Kidney (tissue), 14 donors: ENCODE results near the gene DPP6. TPM values are rescaled to one million over a fixed set of nuclear protein-coding genes. Genes with fewer than 3 reads are reported as not detected.
A peak's percentile ranks its signal among the peaks of the same experiment; 100 is the strongest.

Experiments
- DNase-seq, 5 donors: peaks; one replicate each; pipeline ENCODE4 v3.0.0-alpha.2; 2013 to 2020
- FAIRE-seq: peaks from 2 replicates; lab custom pipeline; 2012; peaks lifted over from hg19 to GRCh38; lab: Jason Lieb, UNC
- H3K27ac ChIP-seq, 2 donors: one replicate each; pipeline ENCODE4 v1.7.0; 2013; ENCODE audit warnings: low read depth in 2 of 2, low read length in 2 of 2, inconsistent platforms in 1 of 2
- H3K27me3 ChIP-seq: one replicate; pipeline ENCODE4 v1.7.1; 2013; ENCODE audit warnings: low read length, inconsistent platforms; ENCODE audit not compliant: control insufficient read depth, insufficient read depth
- H3K36me3 ChIP-seq, 3 donors: one replicate each; pipeline versions ENCODE4 v1.7.0 to v1.7.1; 2013; ENCODE audit warnings: low read length in 3 of 3, control low read depth in 1 of 3, inconsistent platforms in 1 of 3; ENCODE audit not compliant: insufficient read depth in 3 of 3, control insufficient read depth in 2 of 3
- H3K4me1 ChIP-seq, 3 donors: one replicate each; pipeline versions ENCODE4 v1.7.0 to v1.7.1; 2013; ENCODE audit warnings: low read length in 3 of 3, inconsistent platforms in 1 of 3, low read depth in 1 of 3; ENCODE audit not compliant: control insufficient read depth in 2 of 3, insufficient read depth in 2 of 3
- H3K4me3 ChIP-seq, 3 donors: one replicate each; pipeline versions ENCODE4 v1.7.0 to v1.8.1; 2013; ENCODE audit warnings: low read length in 3 of 3, control low read depth in 1 of 3, inconsistent platforms in 1 of 3
- H3K9ac ChIP-seq, 3 donors: one replicate each; pipeline versions ENCODE4 v1.7.0 to v1.7.1; 2013; ENCODE audit warnings: low read length in 3 of 3, control low read depth in 1 of 3, inconsistent platforms in 1 of 3
- H3K9me3 ChIP-seq, 3 donors: one replicate each; pipeline versions ENCODE4 v1.7.0 to v1.7.1; 2013; ENCODE audit warnings: low read length in 3 of 3, control low read depth in 1 of 3, inconsistent platforms in 1 of 3; ENCODE audit not compliant: control insufficient read depth in 2 of 3, insufficient read depth in 1 of 3
- intact Hi-C: fragments of 100-400 bp; cut with DNase I; formaldehyde crosslinking; loops from one replicate; pipeline ENCODE4 v1.11.1; 2022
- polyA plus RNA-seq: library from polyadenylated mRNA; stranded (reverse); fragments of 350-450 nt; fragmentation: Illumina TruSeq; extraction: RNeasy Lipid Tissue Mini Kit (QIAGEN cat#74804); gene quantifications from one replicate; pipeline ENCODE4 v1.2.3, GENCODE V29; 2014; ENCODE audit warnings: low read depth, low replicate concordance; ENCODE audit not compliant: insufficient read depth
- total RNA-seq: library from RNA; stranded (reverse); fragmentation: NEBNext Ultra II Directional; extraction: Animal tissue kit (Norgen Biotek cat#: 25700); gene quantifications from one replicate; pipeline ENCODE4 v1.2.1, GENCODE V29; 2021
- TF ChIP-seq, protein P1 (sequence below): IDR thresholded peaks from 3 replicates; pipeline ENCODE4 v1.5.1; 2012; ENCODE audit warnings: mild to moderate bottlenecking, moderate library complexity, borderline replicate concordance; ENCODE audit not compliant: insufficient read depth; ENCODE audit errors: extremely low read depth
- donor health status: control.
- donor health status: control.
- donor health status: control.
- donor health status: control.
- donor health status: control.
- donor health status: DM: yes; HTN: yes; CAD: no.
- donor health status: Normal renal cell carcinoma (clear cell type).

DPP6 gene
- total and polyA plus RNA-seq, 2 donors from 2014 or later, result 1.8 to 6.9 TPM

- Histone ChIP-seq H3K4me3 (no peak overlapping the region), H3K4me1 (no peaks in the 10 kb centered on the region), H3K9me3 (peaks cover 0 to 2% (median 0%) of the 10 kb centered on the region in 3 donors), H3K9ac (no peak overlapping the region), H3K36me3 (no peaks in the 10 kb centered on the region), H3K27ac (no peak overlapping the region), H3K27me3 (no peaks in the 10 kb centered on the region)
- TF ChIP-seq, protein P1, sequence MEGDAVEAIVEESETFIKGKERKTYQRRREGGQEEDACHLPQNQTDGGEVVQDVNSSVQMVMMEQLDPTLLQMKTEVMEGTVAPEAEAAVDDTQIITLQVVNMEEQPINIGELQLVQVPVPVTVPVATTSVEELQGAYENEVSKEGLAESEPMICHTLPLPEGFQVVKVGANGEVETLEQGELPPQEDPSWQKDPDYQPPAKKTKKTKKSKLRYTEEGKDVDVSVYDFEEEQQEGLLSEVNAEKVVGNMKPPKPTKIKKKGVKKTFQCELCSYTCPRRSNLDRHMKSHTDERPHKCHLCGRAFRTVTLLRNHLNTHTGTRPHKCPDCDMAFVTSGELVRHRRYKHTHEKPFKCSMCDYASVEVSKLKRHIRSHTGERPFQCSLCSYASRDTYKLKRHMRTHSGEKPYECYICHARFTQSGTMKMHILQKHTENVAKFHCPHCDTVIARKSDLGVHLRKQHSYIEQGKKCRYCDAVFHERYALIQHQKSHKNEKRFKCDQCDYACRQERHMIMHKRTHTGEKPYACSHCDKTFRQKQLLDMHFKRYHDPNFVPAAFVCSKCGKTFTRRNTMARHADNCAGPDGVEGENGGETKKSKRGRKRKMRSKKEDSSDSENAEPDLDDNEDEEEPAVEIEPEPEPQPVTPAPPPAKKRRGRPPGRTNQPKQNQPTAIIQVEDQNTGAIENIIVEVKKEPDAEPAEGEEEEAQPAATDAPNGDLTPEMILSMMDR, result no peak
- no peak for FAIRE-seq
- intact Hi-C loops, result no loop called here
- no peak for DNase-seq
Observed at GRCh38 chr7:154693661-154694060, 641.5 kb downstream of the DPP6 start.

- intact Hi-C loops, result no loop called here
- no peaks in the 10 kb centered on the region for H3K27me3 ChIP-seq
- FAIRE-seq, result no peak
- H3K36me3 ChIP-seq, result no peaks in the 10 kb centered on the region
- no peak overlapping the region for H3K27ac ChIP-seq
- H3K9ac ChIP-seq, result no peak overlapping the region
- no peaks in the 10 kb centered on the region for H3K4me1 ChIP-seq
- TF ChIP-seq, protein P1, result no peak
- peaks cover 0 to 2% (median 0%) of the 10 kb centered on the region in 3 donors for H3K9me3 ChIP-seq
- DNase-seq, result no peak
- no peak overlapping the region for H3K4me3 ChIP-seq
Observed at GRCh38 chr7:154695836-154696235, 643.6 kb downstream of the DPP6 start.

GRCh38 chr7:154696556-154696955, 644.4 kb downstream of the DPP6 start:
- H3K27me3 ChIP-seq, result no peaks in the 10 kb centered on the region
- H3K4me3 ChIP-seq, result no peak overlapping the region
- H3K27ac ChIP-seq, result no peak overlapping the region
- intact Hi-C loops, result no loop called here
- DNase-seq (no peak), FAIRE-seq (no peak)
- TF ChIP-seq, protein P1, result no peak
- peaks cover 0 to 2% (median 0%) of the 10 kb centered on the region in 3 donors for H3K9me3 ChIP-seq
- no peaks in the 10 kb centered on the region for H3K36me3 ChIP-seq
- H3K9ac ChIP-seq, result no peak overlapping the region
- no peaks in the 10 kb centered on the region for H3K4me1 ChIP-seq

GRCh38 chr7:154698726-154699291, 646.6 kb downstream of the DPP6 start:
- intact Hi-C loops, result no loop called here
- Histone ChIP-seq H3K27ac (no peak overlapping the region), H3K36me3 (no peaks in the 10 kb centered on the region), H3K27me3 (no peaks in the 10 kb centered on the region), H3K9ac (no peak overlapping the region), H3K4me1 (no peaks in the 10 kb centered on the region), H3K4me3 (no peak overlapping the region), H3K9me3 (peaks cover 0 to 2% (median 1%) of the 10 kb centered on the region in 3 donors)
- DNase-seq, result peak in 2 of 5 donors; percentile 16 to 19
- FAIRE-seq, result no peak
- TF ChIP-seq, protein P1, result peak; percentile 26
